Ishikawa (cell line): Measurements from ENCODE around the gene KIAA0825.

Source experiments
- CREB1 ChIP-seq: IDR thresholded peaks from 2 replicates; pipeline ENCODE4 v1.6.1; 2012; ENCODE audit warnings: low read depth
- NFIC ChIP-seq: IDR thresholded peaks from 2 replicates; pipeline ENCODE4 v1.6.1; 2012
- TAF1 ChIP-seq: IDR thresholded peaks from 2 replicates; pipeline ENCODE4 v1.6.1; 2012; ENCODE audit warnings: low read depth, mild to moderate bottlenecking
- ZBTB7A ChIP-seq: IDR thresholded peaks from 2 replicates; pipeline ENCODE4 v1.6.1; 2012; ENCODE audit warnings: low read depth

DNA sequence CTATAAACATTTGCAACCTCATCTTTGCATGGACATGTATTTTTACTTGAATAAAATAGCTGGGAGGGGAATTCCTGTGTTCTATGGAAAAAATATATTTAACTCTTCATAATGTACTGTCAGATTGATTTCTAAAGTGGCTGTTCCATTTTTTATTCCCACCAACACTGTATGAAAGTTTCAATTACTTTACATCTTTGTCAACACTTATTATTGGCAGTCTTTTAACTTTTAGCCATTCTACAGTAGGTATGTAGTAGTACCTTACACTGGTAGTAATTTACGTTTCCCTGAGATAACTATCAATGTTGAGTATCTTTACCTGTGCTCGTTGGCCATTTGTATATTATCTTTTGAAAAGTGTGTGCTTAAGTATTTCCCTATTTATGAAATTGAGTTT lies 429.7 kb downstream of the KIAA0825 start:
- TF ChIP-seq ZBTB7A (no peak), TAF1 (no peak), NFIC (no peak), CREB1 (no peak)
